Pons (tissue), 1 donor: Measurements from ENCODE around the gene EDC3.
"Not testable (repeated sequence)": the region's sequence is repeated elsewhere in the genome, so short reads cannot be mapped to it uniquely, and the experiment has no call there.

Experiments
- DNase-seq: peaks from one replicate; pipeline ENCODE4 v3.0.0-alpha.2; 2016; ENCODE audit warnings: low spot score

The EDC3 gene

DNA sequence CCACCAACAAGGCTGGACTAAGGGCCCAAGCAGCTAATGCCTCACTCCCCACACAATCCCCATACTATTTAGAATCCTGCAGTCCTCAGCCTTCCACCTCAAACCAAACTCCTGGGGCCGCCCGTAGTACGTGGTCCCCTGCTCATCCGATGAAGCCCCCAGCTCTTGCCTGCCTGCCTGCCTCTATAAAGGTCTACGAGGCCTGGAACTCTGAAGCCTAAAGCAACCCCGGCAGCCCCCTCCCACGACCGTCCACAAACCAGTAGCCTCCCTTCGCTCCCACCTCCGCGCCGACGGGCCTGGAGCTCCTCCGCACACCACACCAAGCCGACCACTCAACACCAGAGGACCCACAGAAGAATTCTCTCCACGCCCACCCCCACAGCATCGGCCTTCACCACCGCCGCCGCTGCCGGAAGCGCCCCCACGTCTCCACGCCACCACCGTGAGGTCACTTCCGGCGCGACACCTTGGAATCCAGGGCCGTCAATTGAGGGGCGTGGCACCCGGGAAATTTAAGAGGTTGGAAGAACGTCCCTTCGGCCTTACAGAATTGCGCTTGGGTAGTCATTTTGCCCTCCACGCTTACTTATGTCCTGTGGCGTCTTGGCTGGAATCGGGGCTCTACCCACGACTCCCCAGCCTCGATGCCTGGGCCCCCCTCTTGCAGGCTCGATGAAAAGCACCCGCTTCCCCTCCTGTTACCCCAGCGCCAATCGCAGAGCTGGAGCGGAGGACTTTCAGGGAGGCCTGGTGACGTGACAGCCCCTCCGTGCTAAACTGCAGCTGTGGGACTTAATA, at the start of gene EDC3:
Gene EDC3 (minus strand): TSS at position 428 of the 801 bp plus-strand sequence. CDS start 20,900 bp downstream, outside the sequence.
- peak; percentile 84 for DNase-seq

DNA sequence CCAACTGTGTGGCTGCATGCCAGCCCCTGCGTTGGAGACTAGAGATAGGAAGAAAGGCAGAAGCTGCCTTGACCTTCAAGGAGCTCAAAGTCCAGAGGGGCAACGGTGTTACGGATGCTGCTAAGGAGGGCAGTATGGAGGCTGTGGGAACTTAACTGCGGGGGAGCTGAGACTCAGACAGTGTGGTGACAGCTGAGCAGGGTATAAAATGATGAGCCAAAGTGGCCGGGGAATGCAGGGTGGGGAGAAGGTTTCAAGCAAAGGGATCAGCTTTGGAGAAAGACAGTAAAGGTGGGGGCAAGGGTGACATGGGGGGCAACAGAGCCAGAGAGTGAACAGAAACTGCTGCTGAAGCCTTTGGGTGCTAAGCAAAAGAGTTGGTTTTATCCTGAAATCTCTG, 46.6 kb upstream of the EDC3 start:
- DNase-seq: no peak

GRCh38 chr15:74738239-74738638, 42.4 kb upstream of the EDC3 start:
- DNase-seq: not testable (repeated sequence)

- DNase-seq: no peak
Observed at GRCh38 chr15:74735305-74735704, 39.5 kb upstream of the EDC3 start.

DNA sequence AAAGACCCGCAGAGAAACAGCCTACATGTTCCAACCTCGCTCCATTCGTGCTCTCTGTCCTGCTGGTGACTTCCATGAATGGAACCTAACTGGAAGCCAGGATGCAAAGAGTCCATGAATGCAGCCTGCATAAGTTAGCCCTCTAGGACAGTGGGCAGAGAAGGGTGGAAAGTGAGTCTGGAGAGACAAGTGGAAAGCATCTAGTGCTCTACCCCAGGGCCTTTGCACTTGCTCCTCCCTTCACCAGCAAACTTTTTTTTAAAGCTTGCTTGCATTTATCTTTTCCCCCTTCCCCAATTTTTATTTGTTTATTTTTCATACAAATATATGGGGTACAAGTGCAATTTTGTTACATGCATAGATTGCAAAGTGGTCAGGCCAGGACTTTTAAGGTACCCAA, 37.4 kb upstream of the EDC3 start:
- DNase-seq: no peak

- DNase-seq: no peak
Observed at GRCh38 chr15:74732846-74733245, 37.0 kb upstream of the EDC3 start.

- DNase-seq: no peak
Observed at GRCh38 chr15:74730619-74731316, 34.9 kb upstream of the EDC3 start.

GRCh38 chr15:74729372-74729771, 33.5 kb upstream of the EDC3 start:
- DNase-seq: not testable (repeated sequence)

DNA sequence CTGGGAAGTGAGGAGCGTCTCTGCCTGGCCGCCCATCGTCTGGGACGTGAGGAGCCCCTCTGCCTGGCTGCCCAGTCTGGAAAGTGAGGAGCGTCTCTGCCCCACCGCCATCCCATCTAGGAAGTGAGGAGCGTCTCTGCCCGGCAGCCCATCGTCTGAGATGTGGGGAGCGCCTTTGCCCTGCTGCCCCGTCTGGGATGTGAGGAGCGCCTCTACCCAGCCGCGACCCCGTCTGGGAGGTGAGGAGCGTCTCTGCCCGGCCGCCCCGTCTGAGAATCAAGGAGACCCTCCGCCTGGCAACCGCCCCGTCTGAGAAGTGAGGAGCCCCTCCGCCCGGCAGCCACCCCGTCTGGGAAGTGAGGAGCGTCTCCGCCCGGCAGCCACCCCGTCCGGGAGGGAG, 32.9 kb upstream of the EDC3 start:
- DNase-seq: not testable (repeated sequence)

GRCh38 chr15:74727727-74728126, 31.9 kb upstream of the EDC3 start:
- DNase-seq: no peak

DNA sequence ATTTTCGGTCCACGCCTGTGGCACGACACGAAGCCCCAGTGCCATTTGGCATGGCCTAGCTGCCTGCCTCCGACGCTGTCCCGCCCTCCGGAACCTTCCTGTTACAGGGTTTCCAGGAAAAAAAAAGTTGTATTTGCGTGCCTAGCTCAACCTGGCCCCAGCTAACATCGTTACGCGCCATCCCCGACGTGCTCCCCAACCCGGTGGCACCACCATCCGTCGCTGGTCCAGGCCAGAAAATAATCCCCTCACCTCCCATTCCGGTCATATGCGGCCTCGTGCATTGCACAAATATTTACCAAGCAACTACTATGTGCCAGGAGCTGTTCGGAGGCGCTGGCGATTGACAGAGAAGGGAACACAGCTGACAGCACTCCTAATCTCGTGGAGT, 30.9 kb upstream of the EDC3 start:
- no peak for DNase-seq

DNA sequence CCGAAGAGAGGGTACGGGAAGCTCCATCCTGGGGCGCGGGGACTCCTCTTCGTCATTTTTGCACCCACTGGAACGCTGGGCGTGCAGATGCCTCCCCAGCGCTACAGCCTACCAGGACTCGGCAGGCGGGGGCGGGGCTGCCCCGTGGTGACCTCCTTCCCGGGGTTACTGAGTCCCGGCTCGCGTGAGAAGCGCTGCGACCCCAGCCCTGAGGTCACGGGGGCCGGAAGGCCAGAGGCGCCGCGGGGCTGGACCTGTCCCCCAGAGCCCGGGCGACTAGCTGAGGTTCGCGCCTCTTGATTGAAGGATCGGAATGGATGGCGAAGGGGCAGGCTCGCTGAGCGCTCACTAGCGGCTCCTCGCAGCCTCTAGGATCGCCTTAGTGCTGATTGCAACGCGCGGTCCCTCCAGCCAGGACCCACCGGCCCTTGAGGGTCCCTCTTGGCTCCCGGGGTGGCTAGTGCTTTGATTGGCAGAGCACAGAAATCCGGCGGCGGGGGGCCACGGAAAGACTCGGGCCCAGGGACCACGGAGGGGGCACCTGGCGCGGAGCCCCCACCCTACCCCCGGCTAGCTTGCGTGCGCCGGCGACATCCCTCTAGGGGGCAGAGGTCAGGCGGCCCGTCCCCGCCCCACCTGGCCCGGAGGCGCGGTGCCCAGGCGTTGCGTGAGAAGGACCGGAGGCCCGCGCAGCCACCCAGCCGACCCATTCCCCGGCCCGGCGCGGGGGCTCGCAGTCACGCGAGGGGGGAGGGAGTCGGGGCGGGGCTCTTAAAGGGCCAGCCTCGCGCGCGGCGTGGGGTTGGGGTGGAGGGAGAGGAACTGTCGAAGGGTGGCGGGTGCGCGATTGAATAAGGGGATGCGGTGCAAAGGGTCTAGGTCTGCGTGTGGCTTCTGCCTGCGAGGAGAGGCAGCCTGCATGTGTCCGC, 30.3 kb upstream of the EDC3 start:
- DNase-seq: no peak

DNA sequence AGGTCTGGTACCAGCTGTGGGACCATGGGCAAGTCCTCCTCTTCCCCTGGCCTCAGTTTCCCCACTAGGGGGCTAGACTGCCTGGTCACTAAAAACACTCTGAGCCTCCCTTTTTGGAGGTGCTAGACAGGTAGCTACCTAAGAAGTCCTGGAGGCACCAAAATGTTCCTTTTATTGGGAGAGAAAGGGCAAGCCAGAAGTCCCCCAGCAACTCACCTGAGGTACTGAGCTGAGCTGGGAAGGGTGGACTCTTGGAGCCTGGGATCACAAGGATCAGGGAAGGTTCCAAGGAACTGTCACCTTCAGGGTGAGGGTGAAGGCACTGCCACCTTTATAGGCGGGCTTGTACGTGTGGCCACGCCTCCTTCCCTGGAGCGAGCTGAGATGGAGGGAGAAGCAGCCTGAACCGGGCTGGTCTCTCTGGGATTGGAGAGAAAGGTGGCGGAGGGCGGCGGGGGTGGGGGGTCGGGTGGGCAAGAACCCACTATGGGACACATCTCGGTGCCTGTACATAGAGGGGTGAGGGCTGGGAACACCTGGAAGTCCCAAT, 29.5 kb upstream of the EDC3 start, which contains the start of gene CYP1A1:
Gene CYP1A1 (minus strand): TSS at position 304 of the 550 bp plus-strand sequence. CDS start 2,431 bp downstream, outside the sequence.
- no peak for DNase-seq

- DNase-seq: no peak
Observed at GRCh38 chr15:74724570-74725224, 28.9 kb upstream of the EDC3 start.

GRCh38 chr15:74723754-74724334, 28.0 kb upstream of the EDC3 start:
- DNase-seq: peak; percentile 80

GRCh38 chr15:74723187-74723586, 27.4 kb upstream of the EDC3 start:
- DNase-seq: no peak

DNA sequence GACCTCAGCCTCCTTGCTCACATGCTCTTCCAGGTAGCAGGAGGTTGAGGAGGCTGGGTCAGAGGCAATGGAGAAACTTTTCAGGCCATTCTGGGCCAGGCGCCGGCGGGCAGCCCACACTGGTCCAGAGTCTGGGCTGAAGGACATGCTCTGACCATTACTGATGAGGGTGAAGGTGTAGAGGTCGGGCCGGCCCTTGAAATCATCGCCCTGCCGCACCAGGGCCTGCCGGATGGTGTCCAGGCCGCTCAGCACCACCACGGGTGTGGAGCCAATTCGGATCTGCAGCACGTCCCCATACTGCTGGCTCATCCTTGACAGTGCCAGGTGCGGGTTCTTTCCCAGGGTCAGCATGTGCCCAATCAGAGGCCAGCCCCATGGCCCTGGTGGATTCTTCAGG, 26.8 kb upstream of the EDC3 start:
- no peak for DNase-seq

- DNase-seq: no peak
Observed at GRCh38 chr15:74716651-74717050, 20.8 kb upstream of the EDC3 start.

- no peak for DNase-seq
Observed at GRCh38 chr15:74712311-74712710, 16.5 kb upstream of the EDC3 start.

- no peak for DNase-seq
Observed at GRCh38 chr15:74710319-74711094, 14.7 kb upstream of the EDC3 start.
